ENCODE measurements around the gene OTX2.

OTX2 gene

DNA sequence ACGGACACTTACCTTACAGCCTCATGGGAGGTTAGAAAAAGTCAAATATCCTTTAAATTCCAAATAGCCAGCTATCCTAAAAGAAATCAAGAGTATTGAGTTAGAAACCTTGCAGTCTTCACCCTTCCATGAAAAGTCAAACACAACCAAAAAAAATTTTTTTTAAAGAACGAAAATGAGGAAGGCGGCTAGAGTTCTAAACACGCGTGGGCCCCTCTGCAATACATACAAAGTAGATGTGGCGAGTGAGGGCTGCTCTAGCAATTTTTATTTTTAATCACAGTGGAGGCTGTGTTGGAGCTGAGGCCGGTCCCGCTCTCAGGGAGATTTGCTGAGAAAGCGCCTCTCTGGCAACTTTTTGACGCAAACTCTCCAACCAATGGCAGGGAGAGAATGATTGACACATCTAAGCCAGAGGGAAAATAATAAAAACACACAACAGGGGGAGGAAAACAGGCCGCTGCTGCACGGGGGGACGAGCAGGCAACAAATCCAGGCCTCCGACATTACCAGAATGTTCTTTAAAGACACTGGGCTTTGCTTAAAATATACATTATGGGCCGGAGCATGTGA lies at the start of gene OTX2:
Gene OTX2 (minus strand): TSS at position 333 of the 573 bp plus-strand sequence. CDS start 5,023 bp downstream, outside the sequence.
- TF ChIP-seq, protein P1, sequence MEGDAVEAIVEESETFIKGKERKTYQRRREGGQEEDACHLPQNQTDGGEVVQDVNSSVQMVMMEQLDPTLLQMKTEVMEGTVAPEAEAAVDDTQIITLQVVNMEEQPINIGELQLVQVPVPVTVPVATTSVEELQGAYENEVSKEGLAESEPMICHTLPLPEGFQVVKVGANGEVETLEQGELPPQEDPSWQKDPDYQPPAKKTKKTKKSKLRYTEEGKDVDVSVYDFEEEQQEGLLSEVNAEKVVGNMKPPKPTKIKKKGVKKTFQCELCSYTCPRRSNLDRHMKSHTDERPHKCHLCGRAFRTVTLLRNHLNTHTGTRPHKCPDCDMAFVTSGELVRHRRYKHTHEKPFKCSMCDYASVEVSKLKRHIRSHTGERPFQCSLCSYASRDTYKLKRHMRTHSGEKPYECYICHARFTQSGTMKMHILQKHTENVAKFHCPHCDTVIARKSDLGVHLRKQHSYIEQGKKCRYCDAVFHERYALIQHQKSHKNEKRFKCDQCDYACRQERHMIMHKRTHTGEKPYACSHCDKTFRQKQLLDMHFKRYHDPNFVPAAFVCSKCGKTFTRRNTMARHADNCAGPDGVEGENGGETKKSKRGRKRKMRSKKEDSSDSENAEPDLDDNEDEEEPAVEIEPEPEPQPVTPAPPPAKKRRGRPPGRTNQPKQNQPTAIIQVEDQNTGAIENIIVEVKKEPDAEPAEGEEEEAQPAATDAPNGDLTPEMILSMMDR (conservative IDR thresholded peaks at IDR 0.05; ENCODE audit: low read depth, low read length) = peak; percentile 2
- H3K4me3 ChIP-seq (ENCODE audit: low read length) = peak within 1 kb of the TSS; percentile 95

GRCh38 chr14:56858422-56858821 lies 48.1 kb upstream of the OTX2 start:
- TF ChIP-seq, protein P1 (conservative IDR thresholded peaks at IDR 0.05; ENCODE audit: low read depth, low read length) = no peak
- H3K4me3 ChIP-seq (ENCODE audit: low read length) = no peak overlapping the region
- no peak for DNase-seq (ENCODE audit: low read depth)

More for the DNA sequence above, at the start of gene OTX2:
- DNase-seq (ENCODE audit: low read depth) = peak; percentile 93

DNA sequence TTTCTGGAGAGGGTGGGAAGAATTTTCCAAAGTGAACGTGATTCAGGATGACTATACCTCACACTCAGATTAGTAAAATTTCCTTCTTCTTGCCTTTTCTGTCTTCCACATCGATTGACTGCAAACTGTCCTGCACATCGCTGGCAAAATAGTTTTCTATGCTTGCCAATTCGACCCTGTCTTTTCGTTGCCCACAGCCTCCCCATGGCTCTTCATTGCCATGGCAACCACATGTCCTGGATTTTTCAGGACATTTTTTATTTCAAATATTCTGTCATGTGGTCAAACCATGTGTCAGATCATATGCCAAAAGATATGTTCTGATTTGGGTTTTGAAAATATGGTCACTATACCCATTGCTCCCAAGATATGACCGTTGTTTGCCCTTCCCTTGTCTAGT lies 46.9 kb upstream of the OTX2 start:
- TF ChIP-seq, protein P1 (conservative IDR thresholded peaks at IDR 0.05; ENCODE audit: low read depth, low read length) = no peak
- H3K4me3 ChIP-seq (ENCODE audit: low read length) = no peak overlapping the region
- DNase-seq (ENCODE audit: low read depth) = no peak

DNA sequence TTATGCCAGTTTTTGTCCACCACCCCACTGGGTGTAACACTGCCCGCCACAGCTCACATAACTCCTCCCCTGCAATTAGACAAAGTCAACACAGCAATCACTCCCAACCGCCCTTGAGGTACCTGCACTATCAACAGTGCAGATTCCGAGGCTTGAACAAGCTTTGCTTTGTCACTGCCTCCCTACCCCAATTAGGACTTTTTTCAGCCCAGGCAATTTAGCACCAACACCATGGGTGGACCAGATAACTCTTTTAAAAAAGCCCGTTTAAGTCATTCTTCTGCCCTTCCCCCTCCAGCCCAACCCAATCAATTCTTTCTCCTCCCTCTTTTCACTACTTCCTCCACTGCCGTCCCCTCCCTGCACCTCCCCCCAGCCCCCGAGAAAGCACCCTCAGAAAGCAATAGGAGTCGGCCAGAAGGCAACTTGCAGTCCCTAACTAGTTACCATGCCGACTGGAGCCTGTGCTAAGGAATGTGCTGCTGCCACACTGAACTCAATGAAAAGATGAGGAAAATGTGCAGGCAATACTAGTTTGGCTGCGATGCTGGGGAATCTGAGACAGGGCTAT lies 45.7 kb upstream of the OTX2 start:
- DNase-seq (ENCODE audit: low read depth) = peak; percentile 43
- TF ChIP-seq, protein P1 (conservative IDR thresholded peaks at IDR 0.05; ENCODE audit: low read depth, low read length) = no peak
- H3K4me3 ChIP-seq (ENCODE audit: low read length) = peak overlapping the region; percentile 47

- no peak for DNase-seq (ENCODE audit: low read depth)
- TF ChIP-seq, protein P1 (conservative IDR thresholded peaks at IDR 0.05; ENCODE audit: low read depth, low read length) = no peak
- H3K4me3 ChIP-seq (ENCODE audit: low read length) = no peak overlapping the region
These were observed 44.0 kb upstream of the OTX2 start for GRCh38 chr14:56854325-56854724.

- no peak overlapping the region for H3K4me3 ChIP-seq (ENCODE audit: low read length)
- TF ChIP-seq, protein P1 (conservative IDR thresholded peaks at IDR 0.05; ENCODE audit: low read depth, low read length) = no peak
- DNase-seq (ENCODE audit: low read depth) = no peak
These were observed 37.0 kb upstream of the OTX2 start for GRCh38 chr14:56846970-56847930.
